RPMI8226 (cell line): Measurements from ENCODE around the gene PRADC1.

Experiments used
- DNase-seq: peaks from one replicate; pipeline ENCODE4 v3.0.0-alpha.2; 2015

The PRADC1 gene

GRCh38 chr2:73233932-73234832 is 1.1 kb upstream of the PRADC1 start, which contains the start of gene CCT7:
CCT7 (plus strand) TSS chr2:73234308; CDS start chr2:73234379, 71 bp downstream.
- DNase-seq: peak; percentile 93

- peak; percentile 71 for DNase-seq
Observed at GRCh38 chr2:73232403-73233153, 461 bp downstream of the PRADC1 start.

GRCh38 chr2:73228631-73229030 is 4.4 kb downstream of the PRADC1 start:
- DNase-seq: no peak

GRCh38 chr2:73227086-73227485 is 6.0 kb downstream of the PRADC1 start:
- no peak for DNase-seq

DNA sequence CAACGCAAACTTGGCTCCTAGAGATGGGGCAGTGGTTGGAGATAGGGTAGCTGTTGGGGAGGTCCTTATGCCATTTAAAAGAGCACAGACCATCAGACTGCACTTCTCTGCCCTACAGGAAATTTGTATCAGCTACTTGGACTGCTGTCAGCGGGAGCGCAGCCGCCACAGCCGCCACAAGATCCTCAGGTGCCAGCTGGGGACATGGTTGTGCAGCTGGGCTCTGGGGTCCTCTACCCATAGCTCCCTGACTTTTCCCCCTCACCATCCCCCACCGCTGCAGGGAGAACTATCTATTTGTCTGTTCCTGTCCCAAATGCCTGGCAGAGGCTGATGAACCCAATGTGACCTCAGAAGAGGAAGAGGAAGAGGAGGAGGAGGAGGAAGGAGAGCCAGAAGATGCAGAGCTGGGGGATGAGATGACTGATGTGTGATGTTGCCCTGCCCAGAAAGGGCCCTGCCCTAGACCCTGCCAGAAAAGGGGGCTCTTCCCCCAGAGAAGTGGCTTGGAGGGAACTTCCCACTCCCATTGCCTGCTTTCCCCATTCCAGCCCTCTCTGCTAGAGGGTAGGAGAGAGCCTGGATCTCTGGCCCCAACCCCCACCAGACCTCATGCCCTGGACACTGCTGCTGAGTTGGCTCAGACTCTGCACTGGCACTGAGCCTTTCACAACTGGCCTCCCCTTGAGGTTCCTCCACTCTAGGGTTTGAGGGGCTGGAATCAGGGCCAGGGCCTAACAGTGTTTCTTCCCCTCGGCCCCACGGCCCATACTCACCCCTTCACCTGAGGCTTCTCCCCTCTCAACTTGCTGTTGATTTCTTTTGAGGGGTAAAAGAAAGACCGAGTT is 7.3 kb downstream of the PRADC1 start:
- no peak for DNase-seq

DNA sequence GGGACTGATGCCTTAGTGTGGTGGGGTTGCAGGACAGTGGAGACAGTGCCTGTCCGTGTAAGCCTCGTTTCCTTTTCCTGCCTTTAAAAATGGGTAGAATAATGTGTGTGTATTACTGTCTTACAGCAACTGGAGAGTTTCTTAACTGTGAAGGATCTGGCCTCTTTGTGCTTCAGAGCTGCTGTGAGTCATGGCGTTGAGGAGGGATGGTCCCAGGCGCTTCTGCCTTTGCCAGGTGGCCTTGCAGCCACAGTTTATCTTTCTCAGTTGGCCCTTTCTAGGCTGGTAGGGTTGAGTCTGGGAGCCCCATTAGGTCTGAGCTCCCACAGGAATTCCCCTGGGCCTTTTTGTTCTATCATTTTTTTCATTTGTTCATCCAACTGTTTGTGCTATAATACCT is 9.2 kb downstream of the PRADC1 start:
- DNase-seq: no peak

GRCh38 chr2:73218298-73218697 is 14.7 kb downstream of the PRADC1 start:
- DNase-seq: no peak

GRCh38 chr2:73217826-73218225 is 15.2 kb downstream of the PRADC1 start:
- no peak for DNase-seq

DNA sequence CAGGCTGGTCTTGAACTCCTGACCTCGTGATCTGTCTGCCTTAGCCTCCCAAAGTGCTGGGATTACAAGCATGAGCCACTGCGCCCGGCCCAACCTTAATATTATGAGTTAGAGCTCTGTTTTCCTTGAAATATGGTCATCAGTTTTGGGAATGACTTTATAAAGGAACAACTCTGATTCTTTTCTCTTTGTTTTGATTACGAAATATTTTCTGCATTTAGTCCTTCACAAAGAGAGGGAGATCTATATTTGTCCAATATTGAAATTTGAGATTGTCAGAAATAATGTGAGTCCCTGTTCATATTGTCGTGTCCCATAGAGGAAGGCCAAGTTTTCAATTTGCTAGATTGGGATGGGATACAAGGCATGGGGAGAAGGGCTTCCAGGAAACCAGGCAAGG is 15.9 kb downstream of the PRADC1 start:
- no peak for DNase-seq

GRCh38 chr2:73215254-73215653 is 17.8 kb downstream of the PRADC1 start:
- no peak for DNase-seq

GRCh38 chr2:73214120-73215035 is 18.7 kb downstream of the PRADC1 start, which contains the start of gene SMYD5:
SMYD5 (plus strand) TSS chr2:73214245; CDS start chr2:73214267, 22 bp downstream.
- peak; percentile 92 for DNase-seq

GRCh38 chr2:73212448-73213176 is 20.4 kb downstream of the PRADC1 start:
- DNase-seq: peak; percentile 78

GRCh38 chr2:73212098-73212447 is 21.0 kb downstream of the PRADC1 start:
- no peak for DNase-seq

DNA sequence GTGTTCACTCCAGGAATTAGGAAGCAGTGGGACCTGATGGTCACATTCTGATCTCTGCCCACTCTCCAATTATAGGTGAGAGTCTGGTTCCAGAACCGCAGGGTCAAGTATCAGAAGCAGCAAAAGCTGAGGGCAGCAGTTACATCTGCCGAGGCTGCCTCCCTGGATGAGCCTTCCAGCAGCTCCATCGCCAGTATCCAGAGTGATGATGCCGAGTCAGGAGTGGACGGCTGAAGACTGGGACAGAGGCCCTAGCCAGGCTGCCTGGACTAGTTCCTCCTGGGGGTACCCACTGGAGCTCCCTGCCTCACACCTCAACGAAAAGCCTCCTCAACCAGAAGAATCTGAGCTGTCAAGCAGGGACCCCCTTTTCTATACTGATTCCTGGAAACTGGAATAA is 22.3 kb downstream of the PRADC1 start:
- DNase-seq: no peak

DNA sequence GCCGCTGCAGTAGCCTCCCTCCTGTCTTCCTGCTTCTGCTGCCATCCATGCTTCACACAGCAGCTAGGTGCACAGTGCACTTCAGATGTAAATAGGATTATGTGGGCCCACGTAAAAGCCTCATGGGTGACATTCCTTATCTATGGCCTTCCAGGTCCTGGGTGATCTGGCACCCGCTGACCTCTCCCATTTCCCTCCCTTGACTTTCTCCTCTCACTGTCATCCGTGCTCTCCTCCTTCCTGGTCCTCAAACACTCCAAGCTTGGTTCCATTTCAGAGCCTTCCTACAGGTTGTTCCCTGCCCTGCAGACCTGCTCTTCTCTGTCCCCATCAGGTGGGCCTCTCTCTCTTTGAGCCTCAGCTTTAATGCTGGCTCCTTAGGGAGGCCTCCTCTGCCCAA is 23.0 kb downstream of the PRADC1 start:
- DNase-seq: no peak

GRCh38 chr2:73208258-73208657 is 24.8 kb downstream of the PRADC1 start:
- DNase-seq: peak; percentile 41

DNA sequence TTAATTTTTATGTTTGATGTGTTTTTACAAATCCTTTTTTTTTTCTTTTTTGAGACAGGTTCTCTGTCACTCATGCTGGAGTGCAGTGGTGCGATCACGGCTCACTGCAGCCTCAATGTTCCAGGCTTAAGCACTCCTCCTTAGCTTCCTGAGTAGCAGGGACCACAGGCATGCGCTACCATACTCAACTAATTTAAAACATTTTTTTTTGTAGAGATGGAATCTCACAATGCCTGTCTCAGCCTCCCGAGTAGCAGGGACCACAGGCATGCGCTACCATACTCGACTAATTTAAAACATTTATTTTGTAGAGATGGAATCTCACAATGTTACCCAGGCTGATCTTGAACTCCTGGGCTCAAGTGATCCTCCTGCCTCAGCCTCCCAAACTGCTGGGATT is 27.4 kb downstream of the PRADC1 start:
- no peak for DNase-seq

- no peak for DNase-seq
Observed at GRCh38 chr2:73203055-73203681, 29.9 kb downstream of the PRADC1 start.

- DNase-seq: no peak
Observed at GRCh38 chr2:73202156-73203054, 30.6 kb downstream of the PRADC1 start, which contains the start of gene NOTO. NOTO (plus strand) TSS chr2:73202574; CDS start chr2:73202667, 93 bp downstream.
